Esophagus squamous epithelium (tissue), 5 donors: ENCODE measurements around the gene PFKFB3. TPM values are rescaled to one million over a fixed set of nuclear protein-coding genes. Genes with fewer than 3 reads are reported as not detected.
"Not testable (repeated sequence)": the region's sequence is repeated elsewhere in the genome, so short reads cannot be mapped to it uniquely, and the experiment has no call there.

ENCODE experiments used
- DNase-seq: peaks from one replicate; lab custom pipeline; 2025; lab: John Stamatoyannopoulos, UW
- H3K27ac ChIP-seq, 4 donors: fragments of 200-600 bp; sonication (generic); one replicate each; pipeline ENCODE4 v1.5.1; 2016 to 2019; ENCODE audit warnings: mild to moderate bottlenecking in 1 of 4
- H3K27me3 ChIP-seq, 4 donors: fragments of 200-600 bp; sonication (generic); 1 replicate in 3 of 4; 2 replicates in 1 of 4; pipeline versions ENCODE4 v1.5.1 to v1.6.0; 2017 to 2021; ENCODE audit warnings: antibody characterized with exemption in 1 of 4
- H3K36me3 ChIP-seq, 3 donors: fragments of 200-600 bp; sonication (generic); one replicate each; pipeline ENCODE4 v1.5.1; 2016 to 2019
- H3K4me1 ChIP-seq, 3 donors: fragments of 200-600 bp; sonication (generic); one replicate each; pipeline ENCODE4 v1.5.1; 2017 to 2019
- H3K4me3 ChIP-seq, 4 donors: fragments of 200-600 bp; sonication (generic); 1 replicate in 3 of 4; 2 replicates in 1 of 4; pipeline ENCODE4 v1.5.1; 2016 to 2019; ENCODE audit warnings: mild to moderate bottlenecking in 2 of 4, moderate library complexity in 1 of 4
- H3K9me3 ChIP-seq, 3 donors: fragments of 200-600 bp; sonication (generic); one replicate each; pipeline ENCODE4 v1.5.1; 2016 to 2019
- CTCF ChIP-seq, 6 experiments: fragments of 450-650 bp in 4 of 6; fragments of 200-600 bp in 2 of 6; sonication (generic) in 2 of 6; IDR thresholded peaks; one replicate each; pipeline ENCODE4 v1.5.1; 2016 to 2019; ENCODE audit warnings: antibody characterized with exemption in 6 of 6, mild to moderate bottlenecking in 4 of 6, moderate library complexity in 4 of 6
- POLR2A ChIP-seq, 4 donors: fragments of 450-650 bp; IDR thresholded peaks; one replicate each; pipeline ENCODE4 v1.6.1; 2017; ENCODE audit warnings: antibody characterized with exemption in 4 of 4, mild to moderate bottlenecking in 4 of 4, moderate library complexity in 3 of 4
- WGBS, 2 donors: methylation state at CpG; one replicate each; pipeline ENCODE4 v1.1.5; 2018; 5-methylcytosine and 5-hydroxymethylcytosine counted together
- intact Hi-C: fragments of 100-400 bp; cut with DNase I; formaldehyde crosslinking; loops from one replicate; pipeline ENCODE4 v1.15.0; 2022
- total RNA-seq, 4 donors: library from RNA; depleted of rRNA; stranded (reverse); fragments of >200 nt; gene quantifications; one replicate each; pipeline ENCODE4 v1.1.0, GENCODE V29; 2016
- donor health status: DM: yes; HTN: yes; CAD: no.

The PFKFB3 gene
- total RNA-seq, 4 donors from 2014 or later, result 17.1 to 37.8 (median 26.2) TPM

DNA sequence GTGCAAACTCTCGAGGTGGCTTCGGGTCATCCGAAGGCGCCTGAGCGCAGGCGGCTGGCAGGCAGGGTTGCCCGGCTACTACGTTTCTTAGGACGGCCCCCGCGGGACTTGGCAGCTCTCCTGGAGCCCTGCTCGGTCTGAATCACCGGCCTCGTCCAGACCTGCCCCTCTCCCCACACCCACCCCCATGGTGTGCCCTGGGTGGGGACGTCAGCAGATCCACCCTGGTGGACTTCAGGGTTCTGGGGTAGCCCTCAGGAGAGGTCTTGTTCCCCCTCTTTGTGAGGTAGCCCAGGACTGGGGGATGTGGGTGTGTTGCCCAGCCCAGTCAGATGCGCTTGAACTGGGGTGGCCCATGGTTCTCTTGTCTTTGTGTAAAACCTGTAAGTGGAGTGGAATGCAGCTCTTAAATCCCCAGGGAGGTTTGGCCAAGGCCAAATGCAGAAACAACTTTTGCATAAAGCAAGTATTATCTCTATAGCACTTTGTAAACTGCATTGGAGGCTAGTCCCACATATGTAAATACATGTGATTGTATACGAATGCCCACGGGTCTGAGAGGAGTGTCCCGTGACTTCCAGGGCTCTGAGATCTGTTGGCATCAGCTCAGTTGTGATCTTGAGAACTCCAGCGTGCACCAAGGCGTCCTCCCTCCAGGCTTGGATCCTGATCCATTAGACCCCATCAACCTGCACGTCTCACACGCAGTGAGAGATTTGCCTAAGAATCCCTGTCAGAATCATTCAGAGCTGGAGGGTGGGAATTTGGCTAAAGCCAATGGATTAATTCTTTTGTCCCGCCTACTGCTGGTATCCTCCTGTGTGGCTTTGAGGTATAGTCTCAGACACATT lies 1.8 kb downstream of the PFKFB3 start:
- Histone ChIP-seq H3K36me3 (peaks cover 0 to 5% (median 0%) of the 10 kb centered on the region in 3 donors), H3K27ac (peak overlapping the region; percentile 91 to 98 (median 96)), H3K27me3 (peaks cover 0 to 7% (median 0%) of the 10 kb centered on the region in 4 donors), H3K4me3 (peak overlapping the region; percentile 65 to 90 (median 82)), H3K4me1 (peaks cover 27 to 76% (median 37%) of the 10 kb centered on the region in 3 donors), H3K9me3 (no peaks in the 10 kb centered on the region)
- TF ChIP-seq POLR2A (IDR thresholded peaks at IDR 0.05) (no peak), CTCF (IDR thresholded peaks at IDR 0.05) (peak in 1 of 6 experiments; percentile 3)
- intact Hi-C loops, result loop anchor here (5.0 kb wide), 1 partner anchor 198 kb away; no protein-coding TSS in a partner anchor
- no peak for DNase-seq
- 12 to 19% methylated on average over 9 to 23 of the region's 24 CpGs for WGBS, 2 donors

DNA sequence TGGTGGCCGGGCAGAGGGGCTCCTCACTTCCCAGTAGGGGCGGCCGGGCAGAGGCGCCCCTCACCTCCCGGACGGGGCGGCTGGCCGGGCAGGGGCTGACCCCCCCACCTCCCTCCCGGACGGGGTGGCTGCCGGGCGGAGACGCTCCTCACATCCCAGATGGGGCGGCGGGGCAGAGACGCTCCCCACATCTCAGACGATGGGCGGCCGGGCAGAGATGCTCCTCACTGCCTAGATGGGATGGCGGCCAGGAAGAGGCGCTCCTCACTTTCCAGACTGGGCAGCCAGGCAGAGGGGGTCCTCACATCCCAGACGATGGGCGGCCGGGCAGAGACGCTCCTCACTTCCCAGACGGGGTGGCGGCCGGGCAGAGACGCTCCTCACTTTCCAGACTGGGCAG lies 3.8 kb downstream of the PFKFB3 start:
- WGBS, 2 donors, result no CpG with 5 or more reads among the region's 29 CpGs
- H3K27me3 ChIP-seq, H3K27ac ChIP-seq, DNase-seq, H3K36me3 ChIP-seq, H3K4me3 ChIP-seq, H3K9me3 ChIP-seq, intact Hi-C loops: not testable (repeated sequence)
- H3K4me1 ChIP-seq, result peaks cover 18 to 64% (median 33%) of the 10 kb centered on the region in 3 donors

- no peaks in the 10 kb centered on the region for H3K9me3 ChIP-seq
- H3K4me3 ChIP-seq, result no peak overlapping the region
- peaks cover 0 to 19% (median 0%) of the 10 kb centered on the region in 3 donors for H3K36me3 ChIP-seq
- H3K27ac ChIP-seq, result no peak overlapping the region
- TF ChIP-seq CTCF (IDR thresholded peaks at IDR 0.05) (no peak), POLR2A (IDR thresholded peaks at IDR 0.05) (no peak)
- no peak for DNase-seq
- no peaks in the 10 kb centered on the region for H3K27me3 ChIP-seq
- H3K4me1 ChIP-seq, result peaks cover 10 to 64% (median 34%) of the 10 kb centered on the region in 3 donors
- WGBS, 2 donors, result 68 to 72% methylated on average over 4 of the region's 4 CpGs
- intact Hi-C loops, result no loop called here
These were observed 4.9 kb downstream of the PFKFB3 start for GRCh38 chr10:6207658-6208057.

- Histone ChIP-seq H3K27me3 (no peaks in the 10 kb centered on the region), H3K27ac (peak overlapping the region in 1 of 4 donors; percentile 2), H3K9me3 (no peaks in the 10 kb centered on the region), H3K4me3 (no peak overlapping the region), H3K36me3 (peaks cover 3 to 31% (median 4%) of the 10 kb centered on the region in 3 donors), H3K4me1 (peaks cover 9 to 64% (median 37%) of the 10 kb centered on the region in 3 donors)
- TF ChIP-seq CTCF (IDR thresholded peaks at IDR 0.05), result no peak
- TF ChIP-seq POLR2A (IDR thresholded peaks at IDR 0.05), result no peak
- WGBS, 2 donors, result 55 to 65% methylated on average over 8 to 10 of the region's 12 CpGs
- intact Hi-C loops, result no loop called here
- no peak for DNase-seq
These were observed 6.1 kb downstream of the PFKFB3 start for GRCh38 chr10:6208799-6209235.

DNA sequence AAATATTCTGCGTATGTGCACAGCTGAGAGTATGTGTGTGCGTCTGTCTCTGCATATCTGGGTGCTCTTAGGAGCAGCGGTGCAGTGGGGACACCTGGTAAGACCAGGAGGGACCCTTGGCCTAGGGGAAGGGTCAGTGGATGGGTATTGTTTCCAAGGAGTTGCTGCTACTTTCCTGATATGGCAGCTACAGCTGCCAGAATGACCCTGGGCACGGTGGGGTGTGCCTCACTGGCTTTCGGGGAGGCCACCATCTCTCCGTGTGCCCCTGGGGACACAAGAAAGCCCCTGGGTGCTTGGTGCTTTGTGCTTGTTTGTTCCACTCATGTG lies 8.6 kb downstream of the PFKFB3 start:
- no peak for DNase-seq
- Histone ChIP-seq H3K36me3 (peaks cover 17 to 56% (median 29%) of the 10 kb centered on the region in 3 donors), H3K4me1 (peaks cover 3 to 59% (median 32%) of the 10 kb centered on the region in 3 donors), H3K9me3 (no peaks in the 10 kb centered on the region), H3K27me3 (no peaks in the 10 kb centered on the region), H3K27ac (peak overlapping the region; percentile 12 to 74 (median 62)), H3K4me3 (no peak overlapping the region)
- WGBS, 2 donors, result 71 to 79% methylated on average over 5 to 6 of the region's 6 CpGs
- intact Hi-C loops, result no loop called here
- TF ChIP-seq CTCF (IDR thresholded peaks at IDR 0.05) (no peak), POLR2A (IDR thresholded peaks at IDR 0.05) (no peak)
